NCI-H2227 (cell line): ENCODE data around the gene RERE.

Source experiments
- DNase-seq: peaks from one replicate; lab custom pipeline; 2025; ENCODE audit not compliant: unreplicated experiment; lab: John Stamatoyannopoulos, UW

Gene RERE

DNA sequence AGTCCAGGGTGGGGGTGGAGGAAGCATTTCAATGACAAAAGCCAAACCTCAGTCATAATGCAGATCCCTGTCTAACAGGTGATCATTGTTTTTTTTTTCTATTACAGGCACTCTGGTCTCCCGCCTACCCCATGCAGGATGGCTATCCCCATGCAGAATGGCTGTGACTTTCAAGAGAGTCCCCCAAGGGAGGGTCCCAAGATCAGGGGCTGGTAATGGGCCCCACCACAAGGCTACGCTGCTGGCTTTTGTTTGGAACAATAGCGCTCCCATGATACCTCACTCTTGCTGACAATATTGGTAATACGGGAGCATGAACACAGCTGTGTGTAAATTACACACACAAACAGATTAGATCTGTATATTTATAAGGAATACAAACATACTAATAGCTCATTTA is 380.1 kb downstream of the RERE start:
- DNase-seq: no peak

DNA sequence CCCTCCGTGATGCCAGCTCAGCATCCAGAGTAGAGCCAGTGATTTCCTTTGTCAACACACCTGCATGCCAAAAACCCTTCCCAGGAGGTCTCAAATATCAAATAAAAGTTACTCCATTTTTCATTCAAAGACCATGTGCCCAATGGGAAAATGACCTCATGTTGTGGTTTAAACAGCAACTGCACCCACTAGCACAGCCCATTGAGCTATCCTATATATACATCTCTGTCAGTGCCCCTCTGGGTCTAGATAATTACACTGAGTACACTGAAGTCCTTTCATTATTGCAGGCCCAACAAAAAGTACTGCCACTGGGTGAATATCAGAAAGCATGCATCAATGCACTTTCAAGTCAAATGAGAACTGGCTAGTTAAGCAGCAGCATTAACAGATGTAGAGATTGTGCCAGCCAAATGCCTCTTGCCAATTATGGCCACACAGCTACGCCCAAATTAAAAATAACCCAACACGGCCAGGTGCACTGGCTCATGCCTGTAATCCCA is 381.8 kb downstream of the RERE start:
- no peak for DNase-seq

DNA sequence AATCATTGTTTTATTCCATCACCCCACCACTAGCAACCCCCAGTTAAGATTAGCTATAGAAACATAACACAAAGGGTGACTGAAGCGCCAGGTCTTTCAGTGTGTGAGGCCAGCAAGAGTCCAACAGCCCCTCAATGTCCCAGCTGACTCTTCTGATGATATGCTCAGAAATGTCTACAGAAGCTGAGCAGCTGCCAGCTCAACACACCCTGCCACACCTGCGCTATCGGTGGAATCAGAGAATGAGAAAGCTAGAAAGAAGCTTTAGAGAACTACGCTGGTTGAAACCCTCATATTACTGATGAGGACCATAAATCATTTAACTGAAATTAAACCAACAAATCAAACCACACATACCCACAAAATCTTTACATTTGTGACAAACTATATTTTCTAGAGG is 383.3 kb downstream of the RERE start:
- no peak for DNase-seq

DNA sequence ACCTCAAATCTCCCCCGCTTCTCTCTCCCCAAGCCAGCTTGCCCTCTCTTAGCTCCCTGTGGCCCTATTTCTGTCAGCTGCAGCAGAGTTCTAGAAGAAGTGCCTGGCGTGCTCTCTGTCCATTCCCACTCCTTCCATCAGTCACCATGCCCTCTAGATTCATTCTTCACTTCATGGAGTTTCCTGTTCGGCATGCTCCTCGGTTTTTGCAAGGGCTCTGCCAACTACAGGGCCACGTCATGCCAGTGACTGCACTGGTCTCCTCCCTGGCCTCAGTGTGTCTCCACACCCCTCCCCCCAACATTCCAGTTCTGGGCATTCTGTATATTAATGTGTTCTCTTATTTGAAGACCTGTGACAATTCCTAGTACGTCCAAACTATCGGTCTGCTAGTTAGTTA is 385.7 kb downstream of the RERE start:
- DNase-seq: no peak

DNA sequence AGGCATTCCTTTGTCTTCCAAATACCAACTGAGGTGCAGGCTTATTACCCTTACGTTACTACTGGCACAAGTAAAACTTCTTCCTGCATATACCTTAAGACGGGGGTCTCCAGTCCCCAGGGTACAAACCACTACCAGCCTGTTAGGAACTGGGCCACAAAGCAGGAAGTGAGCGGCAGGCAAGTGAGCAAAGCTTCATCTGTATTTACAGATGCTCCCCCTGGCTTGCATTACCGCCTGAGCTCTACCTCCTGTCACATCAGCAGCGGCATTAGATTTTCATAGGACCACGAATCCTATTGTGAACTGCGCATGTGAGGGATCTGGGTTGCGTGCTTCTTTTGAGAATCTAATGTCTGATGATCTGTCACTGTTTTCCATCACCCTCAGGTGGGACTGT is 386.4 kb downstream of the RERE start:
- no peak for DNase-seq

DNA sequence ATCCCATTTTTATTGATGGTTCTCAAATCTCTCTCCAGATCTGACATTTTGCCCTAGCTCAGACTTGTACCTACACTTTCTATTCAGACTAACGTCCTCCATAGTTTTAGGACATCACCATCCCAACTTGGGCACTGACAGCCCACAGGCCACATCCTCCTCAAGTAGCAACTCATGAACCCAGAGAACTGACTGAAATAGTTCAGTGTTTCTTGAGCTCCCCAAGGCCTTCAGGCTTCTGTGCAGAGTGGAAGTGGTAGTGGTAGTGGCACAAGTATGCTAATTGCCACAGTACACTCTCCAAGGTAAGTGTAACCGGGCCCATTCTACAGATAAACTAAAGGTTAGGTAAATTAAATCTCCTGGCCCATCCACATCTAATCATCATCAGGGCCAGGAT is 387.0 kb downstream of the RERE start:
- no peak for DNase-seq

DNA sequence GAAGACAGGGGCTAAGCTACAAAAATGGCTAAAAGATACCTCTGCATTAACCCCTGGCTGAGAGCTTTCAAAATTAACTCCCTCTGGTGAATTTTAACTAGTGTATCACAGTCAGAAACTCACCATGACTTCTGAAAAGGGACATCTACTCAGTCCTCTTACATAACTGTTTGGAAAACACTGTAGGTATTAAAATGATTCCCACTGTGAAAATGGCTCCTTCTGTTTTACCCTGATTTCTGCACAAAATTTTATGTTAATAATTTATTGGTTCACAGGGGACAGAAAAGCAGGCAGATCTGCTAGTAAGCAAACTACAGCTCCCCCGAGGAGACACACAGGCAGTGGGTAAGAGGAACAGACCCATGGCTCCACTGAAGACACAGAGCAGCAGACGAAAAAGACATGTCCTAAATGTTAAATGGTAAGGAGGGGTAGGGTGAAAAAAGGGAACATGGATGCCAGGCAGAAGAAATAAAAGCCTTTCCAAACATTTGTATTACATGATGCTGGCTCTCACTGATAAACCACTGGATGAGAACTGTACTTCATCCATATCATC is 387.8 kb downstream of the RERE start:
- DNase-seq: no peak

DNA sequence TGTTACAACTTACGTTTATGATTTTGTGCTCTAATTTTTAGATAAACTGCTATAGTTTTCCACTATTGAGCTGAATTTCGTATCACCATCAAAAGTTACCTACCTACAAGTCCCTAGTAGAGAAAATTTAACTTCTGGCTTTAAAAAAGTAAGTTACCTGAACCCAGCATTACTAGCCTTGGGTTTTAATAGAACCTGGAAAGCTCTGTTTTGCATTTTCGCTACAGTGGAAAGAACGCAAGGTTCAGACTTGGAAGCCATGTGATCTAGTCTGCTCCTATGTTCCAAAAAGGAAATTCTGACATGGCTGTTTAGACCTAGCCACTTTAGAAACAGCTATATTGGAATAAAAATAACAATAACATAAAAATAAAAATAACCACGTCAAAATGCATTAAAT is 389.0 kb downstream of the RERE start:
- no peak for DNase-seq

DNA sequence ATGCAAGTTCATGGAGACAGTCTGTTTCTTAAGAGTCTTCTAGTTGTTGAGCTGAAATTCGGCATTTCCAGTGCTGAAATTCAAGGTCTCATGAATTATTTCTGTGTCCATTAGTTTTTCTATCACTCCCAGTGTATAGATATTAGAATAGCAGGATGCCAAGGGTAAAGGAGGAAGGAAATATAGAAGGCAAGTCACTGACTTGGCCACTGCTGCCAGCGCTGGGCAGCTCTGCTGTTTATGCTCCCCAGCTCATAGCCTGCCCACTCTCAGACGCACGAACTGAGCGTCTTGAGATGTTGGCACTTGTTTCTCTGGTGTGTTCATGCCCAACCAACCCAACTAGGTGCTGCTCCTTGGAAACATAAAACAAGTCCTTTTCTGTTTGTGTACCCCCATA is 389.5 kb downstream of the RERE start:
- no peak for DNase-seq

DNA sequence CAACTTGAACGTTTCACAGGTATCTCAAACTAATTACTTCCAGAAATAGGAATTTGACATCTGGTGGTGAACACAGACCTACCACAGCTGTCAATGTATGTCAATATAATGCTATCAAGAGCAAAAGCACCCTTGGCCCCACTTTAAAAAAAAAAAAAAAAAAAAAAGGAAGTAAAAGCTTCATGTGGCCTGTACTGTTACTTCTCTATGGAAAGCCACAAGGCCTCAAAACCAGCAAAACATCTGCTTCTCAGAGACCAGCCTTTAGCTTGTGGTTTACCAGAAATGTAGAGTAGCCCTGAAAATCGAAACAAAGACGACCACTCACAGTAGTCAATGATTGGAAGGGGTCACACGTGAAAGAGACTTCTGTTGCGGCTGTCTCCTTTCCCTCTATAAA is 389.9 kb downstream of the RERE start:
- no peak for DNase-seq

DNA sequence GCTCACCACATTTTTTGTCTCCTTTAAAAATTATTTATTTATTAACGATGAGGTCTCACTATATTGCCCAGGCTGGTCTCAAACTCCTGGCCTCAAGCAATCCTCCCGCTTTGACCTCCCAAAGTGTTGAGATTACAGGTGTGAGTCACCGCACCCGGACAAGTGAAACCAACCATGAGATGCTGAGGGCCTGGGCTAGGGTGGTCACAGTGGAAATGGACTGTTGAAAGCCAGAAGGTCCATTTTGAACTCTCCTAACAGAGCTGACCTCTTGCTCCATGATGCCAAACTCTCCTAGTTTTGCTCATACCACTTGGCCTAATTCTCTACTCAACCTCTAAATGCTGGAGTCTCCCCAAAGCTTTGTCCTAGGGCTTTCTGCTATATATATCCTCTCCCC is 390.4 kb downstream of the RERE start:
- DNase-seq: no peak

DNA sequence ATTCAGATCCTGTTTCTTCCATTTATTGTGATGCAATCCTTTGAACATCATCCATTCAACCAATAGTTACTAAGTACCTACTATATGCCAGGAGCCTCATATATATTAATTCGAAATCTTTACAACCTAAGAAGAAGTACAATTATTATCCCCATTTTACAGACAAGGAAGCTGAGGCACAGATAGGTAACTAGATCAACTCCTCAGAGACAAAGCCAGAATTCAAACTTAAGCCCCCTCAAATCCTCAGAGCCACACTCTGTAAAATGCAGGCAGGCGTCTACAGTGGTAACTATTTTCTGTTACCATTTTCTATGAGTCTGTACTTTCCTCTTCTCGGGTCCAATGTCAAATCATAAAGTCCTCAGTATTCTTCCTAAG is 391.7 kb downstream of the RERE start:
- DNase-seq: no peak

DNA sequence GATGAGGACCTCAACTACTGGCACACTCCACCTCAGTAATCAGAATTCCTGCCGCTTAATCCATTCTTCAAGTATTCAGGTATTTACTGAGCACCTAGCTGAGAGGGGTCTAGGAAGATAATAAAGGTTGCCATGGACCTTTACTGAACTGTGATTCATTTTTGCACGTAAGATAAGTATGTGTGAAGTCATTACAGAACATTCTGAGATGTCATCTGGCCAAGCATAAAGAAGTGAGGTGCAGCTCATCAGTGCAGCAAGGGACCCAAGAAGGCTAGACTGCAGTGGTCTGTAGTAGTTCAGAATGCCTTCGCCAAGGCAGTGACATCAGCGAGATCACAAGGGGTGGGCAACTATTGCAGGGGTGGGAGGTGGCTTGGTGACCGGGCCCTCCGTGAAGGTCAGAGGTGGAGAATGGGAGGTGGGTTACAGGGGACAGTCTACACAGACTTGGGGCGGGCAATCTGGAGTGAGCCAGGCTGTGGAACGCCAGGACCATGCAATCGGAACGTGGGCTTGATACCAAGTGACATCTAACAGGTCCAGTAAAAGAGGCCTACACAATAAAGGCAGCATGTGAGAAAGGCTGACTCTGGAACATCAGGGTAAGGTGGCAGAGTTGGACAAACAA is 392.2 kb downstream of the RERE start:
- DNase-seq: no peak

DNA sequence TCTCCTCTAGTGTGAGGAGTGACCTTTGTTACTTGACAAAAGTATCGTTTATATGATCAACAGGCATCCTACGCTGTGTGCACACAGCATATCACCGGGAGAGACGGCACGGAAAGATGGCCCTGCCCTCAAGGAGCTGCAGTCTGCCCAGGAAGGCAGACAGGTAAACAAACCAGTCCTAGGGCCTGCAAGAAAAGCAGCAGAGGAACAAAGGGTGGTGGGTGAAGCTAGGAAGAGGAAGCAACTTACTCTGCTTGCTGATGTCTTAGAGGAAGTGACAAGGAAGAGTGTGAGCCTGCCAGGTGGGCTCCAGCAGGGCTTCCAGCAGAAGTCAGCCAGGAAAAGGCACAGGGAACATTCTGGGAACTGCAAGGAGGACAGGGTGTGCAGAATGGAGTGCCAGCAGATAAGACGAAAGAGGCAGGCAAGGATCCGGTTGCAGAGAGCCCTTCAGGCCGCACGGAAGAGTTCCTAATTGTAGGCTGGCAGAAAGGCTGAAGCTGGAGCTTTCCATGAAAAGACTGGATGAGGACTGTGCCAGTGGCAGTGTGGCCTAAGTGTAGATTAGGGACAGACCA is 392.8 kb downstream of the RERE start:
- peak; percentile 67 for DNase-seq

DNA sequence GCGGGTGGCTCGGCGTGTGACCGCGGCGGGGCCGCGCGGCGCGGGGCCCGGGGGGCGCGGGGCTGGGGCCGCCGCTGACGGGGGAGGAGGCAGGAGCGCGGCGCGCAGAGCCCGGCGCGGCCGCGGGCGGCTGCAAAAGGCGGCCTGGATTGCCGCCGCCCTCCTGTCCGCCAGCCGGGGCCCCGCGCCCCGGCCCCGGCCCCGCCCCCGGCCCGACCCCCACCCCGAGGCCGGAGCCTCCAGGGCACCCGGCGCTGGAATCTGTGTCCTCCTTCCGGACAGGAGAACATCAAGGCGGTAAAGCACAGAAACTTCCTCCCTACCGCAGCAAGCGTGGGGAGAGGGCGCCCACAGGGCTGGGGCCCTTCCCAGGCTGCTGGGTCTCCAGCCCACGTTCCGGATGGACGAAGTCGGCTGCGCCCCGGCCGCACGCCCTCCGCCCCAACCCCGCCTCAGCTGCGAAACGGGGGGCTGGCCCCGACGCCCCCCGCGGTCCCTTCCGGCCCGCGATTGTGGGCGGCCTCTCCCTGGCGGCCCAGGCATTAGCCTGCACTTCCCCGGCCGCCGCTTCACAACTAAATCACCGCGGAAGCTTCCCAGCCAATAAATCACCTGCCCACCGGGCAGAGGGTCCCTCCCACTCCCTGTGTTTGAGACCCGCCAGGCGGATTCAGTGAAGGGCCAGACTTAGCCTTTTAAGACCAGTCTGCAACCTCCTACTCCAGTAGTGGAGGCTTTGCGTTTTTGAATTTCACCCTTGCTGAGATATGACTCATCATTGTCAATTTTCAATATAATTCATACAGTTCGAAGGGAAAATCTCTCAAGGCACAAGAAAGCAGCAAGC is 393.5 kb downstream of the RERE start:
- DNase-seq: peak; percentile 90

DNA sequence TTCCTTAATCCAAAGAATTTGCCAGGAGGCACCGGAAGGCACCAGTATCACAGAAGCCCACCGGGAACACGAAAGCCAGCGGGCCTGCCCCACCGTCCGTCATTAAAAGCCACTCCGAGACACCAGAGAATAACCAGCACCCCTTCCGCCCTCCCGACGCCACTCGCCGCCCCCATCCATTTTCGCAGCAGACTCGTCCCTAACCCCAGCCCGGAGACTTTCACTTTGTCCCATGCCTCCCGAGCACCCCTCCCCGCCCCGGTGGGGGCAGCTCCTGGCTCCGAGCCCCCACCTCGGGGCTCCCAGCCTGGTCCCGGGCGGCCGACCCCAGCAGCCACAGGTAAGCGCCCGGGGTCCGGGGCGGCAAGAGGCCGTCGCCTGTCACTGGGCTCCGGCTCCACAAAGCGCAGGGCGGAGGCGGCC is 394.2 kb downstream of the RERE start:
- DNase-seq: no peak

DNA sequence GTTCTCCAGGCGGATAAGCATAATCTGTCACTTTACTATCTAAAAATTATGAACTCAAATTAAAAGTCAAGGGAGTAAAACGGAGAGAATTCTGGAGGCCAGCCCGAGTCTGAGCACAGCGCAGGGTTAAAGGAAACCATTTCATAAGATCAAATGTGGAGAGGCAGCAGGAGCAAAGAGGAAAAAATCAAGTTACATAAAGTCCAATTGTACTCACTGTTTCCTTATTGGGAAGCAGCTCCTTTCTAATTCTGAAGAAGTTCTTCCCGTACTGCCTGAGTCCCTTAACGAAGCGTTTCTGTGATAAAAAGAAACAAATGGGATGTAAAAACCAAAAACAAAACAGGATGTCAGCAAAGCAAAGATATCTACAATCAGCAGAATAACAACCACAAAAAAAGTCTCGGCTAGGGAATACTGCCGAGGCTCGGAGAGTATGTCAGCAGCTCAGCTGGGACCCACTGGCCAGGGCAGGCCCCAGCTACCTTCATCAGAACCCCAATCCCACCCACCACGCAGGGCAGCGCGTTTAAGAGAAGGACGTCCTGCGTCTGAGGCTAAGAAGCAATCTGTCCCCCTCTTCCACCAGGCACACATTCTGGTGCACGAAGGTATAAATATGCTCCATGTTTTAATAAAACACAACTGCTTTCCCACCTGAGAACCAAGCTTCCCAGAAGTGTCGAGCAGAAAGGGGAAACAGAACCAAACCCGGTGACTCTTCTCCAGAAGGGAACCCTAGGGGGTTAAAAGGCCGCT is 394.8 kb downstream of the RERE start:
- no peak for DNase-seq

DNA sequence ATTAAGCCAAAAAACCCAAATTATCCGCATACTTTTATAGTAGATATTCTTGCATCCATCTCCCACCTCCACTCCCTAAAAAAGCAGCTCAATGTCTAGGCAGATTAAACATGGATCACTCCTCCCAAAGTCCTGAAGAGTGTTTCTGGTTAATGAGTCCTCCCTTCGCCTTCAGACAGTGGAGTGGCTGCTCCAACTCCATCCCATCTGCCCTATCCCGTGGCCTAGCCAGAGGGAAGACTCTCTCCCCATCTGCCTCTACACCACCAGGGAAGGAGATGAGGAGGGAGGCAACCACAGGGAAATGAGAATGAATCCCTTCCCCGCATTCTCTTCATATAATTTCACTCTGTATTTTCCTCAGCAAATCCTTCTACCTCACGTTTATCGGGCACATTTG is 395.7 kb downstream of the RERE start:
- no peak for DNase-seq

DNA sequence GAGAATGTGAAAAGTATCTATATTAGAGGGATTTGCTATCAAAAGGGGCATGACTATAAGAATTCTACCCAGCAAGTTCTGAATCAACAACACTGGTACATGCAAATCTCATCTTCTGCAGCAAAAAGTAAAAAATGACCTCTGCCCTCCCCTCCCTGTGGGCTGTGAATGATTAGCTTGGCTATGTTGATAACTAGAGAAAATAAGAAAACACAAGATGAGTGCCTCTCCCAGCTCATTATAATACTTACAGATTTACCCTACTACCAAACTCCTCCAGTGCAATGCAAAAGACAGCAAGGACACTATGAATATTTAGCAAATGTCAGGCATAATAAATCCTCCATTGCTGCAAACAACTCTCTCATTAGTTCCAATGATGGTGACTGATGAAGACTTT is 397.1 kb downstream of the RERE start:
- DNase-seq: no peak

DNA sequence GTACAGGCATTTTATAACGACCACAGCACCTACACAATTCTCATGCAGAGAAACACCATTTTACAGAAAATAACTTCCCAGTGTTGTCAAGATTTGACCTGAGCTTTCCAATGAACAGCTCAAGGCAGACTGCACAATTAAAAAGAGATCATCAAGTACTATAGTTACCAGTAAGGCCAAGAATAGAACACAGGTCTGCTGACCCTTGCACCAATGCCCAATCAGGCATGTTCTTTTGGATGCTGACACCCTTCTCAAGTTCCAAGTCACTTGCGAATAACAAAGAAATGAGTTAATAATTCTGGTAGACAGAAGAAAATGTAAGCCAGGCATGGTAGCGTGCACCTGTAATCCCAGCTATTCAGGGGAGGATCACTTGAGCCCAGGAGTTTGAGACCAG is 397.6 kb downstream of the RERE start:
- no peak for DNase-seq

DNA sequence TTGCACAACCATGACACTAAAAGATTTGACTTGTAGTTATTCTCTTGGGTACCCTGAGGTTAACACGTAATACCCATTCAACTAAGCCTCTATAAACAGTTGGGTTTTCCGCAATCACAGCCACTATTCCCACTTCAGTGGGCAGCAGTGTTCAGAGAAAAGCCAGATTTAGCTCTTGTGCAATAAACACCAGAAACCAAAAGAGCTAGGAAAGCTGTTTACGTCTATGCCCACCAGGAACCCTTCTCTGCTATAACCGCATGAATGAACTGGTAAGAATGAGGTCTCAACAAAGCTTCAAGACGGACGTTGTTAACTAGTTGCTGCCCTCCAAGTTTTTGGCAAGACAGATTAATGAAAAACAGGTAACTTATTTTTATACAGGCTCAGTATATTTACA is 398.3 kb downstream of the RERE start:
- DNase-seq: no peak
